Measurements from ENCODE around the gene COL5A1. TPM values are rescaled to one million over a fixed set of nuclear protein-coding genes. Genes with fewer than 3 reads are reported as not detected.

Gene COL5A1
- total RNA-seq, 1 donor from 2014 or later = 13.9 TPM

- TF ChIP-seq, protein P1, sequence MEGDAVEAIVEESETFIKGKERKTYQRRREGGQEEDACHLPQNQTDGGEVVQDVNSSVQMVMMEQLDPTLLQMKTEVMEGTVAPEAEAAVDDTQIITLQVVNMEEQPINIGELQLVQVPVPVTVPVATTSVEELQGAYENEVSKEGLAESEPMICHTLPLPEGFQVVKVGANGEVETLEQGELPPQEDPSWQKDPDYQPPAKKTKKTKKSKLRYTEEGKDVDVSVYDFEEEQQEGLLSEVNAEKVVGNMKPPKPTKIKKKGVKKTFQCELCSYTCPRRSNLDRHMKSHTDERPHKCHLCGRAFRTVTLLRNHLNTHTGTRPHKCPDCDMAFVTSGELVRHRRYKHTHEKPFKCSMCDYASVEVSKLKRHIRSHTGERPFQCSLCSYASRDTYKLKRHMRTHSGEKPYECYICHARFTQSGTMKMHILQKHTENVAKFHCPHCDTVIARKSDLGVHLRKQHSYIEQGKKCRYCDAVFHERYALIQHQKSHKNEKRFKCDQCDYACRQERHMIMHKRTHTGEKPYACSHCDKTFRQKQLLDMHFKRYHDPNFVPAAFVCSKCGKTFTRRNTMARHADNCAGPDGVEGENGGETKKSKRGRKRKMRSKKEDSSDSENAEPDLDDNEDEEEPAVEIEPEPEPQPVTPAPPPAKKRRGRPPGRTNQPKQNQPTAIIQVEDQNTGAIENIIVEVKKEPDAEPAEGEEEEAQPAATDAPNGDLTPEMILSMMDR (IDR thresholded peaks at IDR 0.05; ENCODE audit: borderline replicate concordance) = no peak
- Histone ChIP-seq H3K36me3 (no peaks in the 10 kb centered on the region), H3K4me1 (no peaks in the 10 kb centered on the region), H3K4me3 (no peak overlapping the region), H3K9me3 (replicated peaks) (no peaks in the 10 kb centered on the region), H3K27ac (replicated peaks) (no peak overlapping the region), H3K27me3 (ENCODE audit: low read depth) (peaks cover 49% of the 10 kb centered on the region)
- no peak for DNase-seq
- intact Hi-C loops (cut with micrococcal nuclease) = no loop called here
Measured at GRCh38 chr9:134605351-134605965, 36.1 kb upstream of the COL5A1 start.

- Histone ChIP-seq H3K27me3 (ENCODE audit: low read depth) (peaks cover 45% of the 10 kb centered on the region), H3K4me3 (no peak overlapping the region), H3K9me3 (replicated peaks) (no peaks in the 10 kb centered on the region), H3K4me1 (no peaks in the 10 kb centered on the region), H3K36me3 (no peaks in the 10 kb centered on the region), H3K27ac (replicated peaks) (no peak overlapping the region)
- DNase-seq = no peak
- TF ChIP-seq, protein P1 (IDR thresholded peaks at IDR 0.05; ENCODE audit: borderline replicate concordance) = no peak
- intact Hi-C loops (cut with micrococcal nuclease) = no loop called here
Measured at GRCh38 chr9:134605966-134606357, 35.6 kb upstream of the COL5A1 start.

GRCh38 chr9:134606951-134607731 is 34.5 kb upstream of the COL5A1 start:
- Histone ChIP-seq H3K27ac (replicated peaks) (no peak overlapping the region), H3K4me1 (no peaks in the 10 kb centered on the region), H3K36me3 (no peaks in the 10 kb centered on the region), H3K4me3 (no peak overlapping the region), H3K27me3 (ENCODE audit: low read depth) (peaks cover 39% of the 10 kb centered on the region), H3K9me3 (replicated peaks) (peaks cover 5% of the 10 kb centered on the region)
- no peak for DNase-seq
- TF ChIP-seq, protein P1 (IDR thresholded peaks at IDR 0.05; ENCODE audit: borderline replicate concordance) = no peak
- intact Hi-C loops (cut with micrococcal nuclease) = no loop called here

GRCh38 chr9:134607971-134608370 is 33.6 kb upstream of the COL5A1 start:
- no peak for DNase-seq
- intact Hi-C loops (cut with micrococcal nuclease) = no loop called here
- no peak overlapping the region for H3K27ac ChIP-seq (replicated peaks)
- TF ChIP-seq, protein P1 (IDR thresholded peaks at IDR 0.05; ENCODE audit: borderline replicate concordance) = no peak
- peaks cover 30% of the 10 kb centered on the region for H3K27me3 ChIP-seq (ENCODE audit: low read depth)
- no peaks in the 10 kb centered on the region for H3K4me1 ChIP-seq
- H3K9me3 ChIP-seq (replicated peaks) = peaks cover 13% of the 10 kb centered on the region
- no peaks in the 10 kb centered on the region for H3K36me3 ChIP-seq
- no peak overlapping the region for H3K4me3 ChIP-seq

- Histone ChIP-seq H3K4me3 (no peak overlapping the region), H3K36me3 (no peaks in the 10 kb centered on the region), H3K4me1 (no peaks in the 10 kb centered on the region), H3K27ac (replicated peaks) (no peak overlapping the region), H3K9me3 (replicated peaks) (peaks cover 28% of the 10 kb centered on the region), H3K27me3 (ENCODE audit: low read depth) (peaks cover 20% of the 10 kb centered on the region)
- intact Hi-C loops (cut with micrococcal nuclease) = no loop called here
- DNase-seq = no peak
- TF ChIP-seq, protein P1 (IDR thresholded peaks at IDR 0.05; ENCODE audit: borderline replicate concordance) = no peak
Measured at GRCh38 chr9:134611046-134611445, 30.6 kb upstream of the COL5A1 start.
